ENCODE measurements around the gene GPR137B. TPM values are rescaled to one million over a fixed set of nuclear protein-coding genes. Genes with fewer than 3 reads are reported as not detected.

The GPR137B gene
- total and polyA plus RNA-seq, 2 of the 13 experiments (the other 11 are each of a cell fraction or from before 2014, with no cell fraction given) = 0.31 to 0.41 TPM

DNA sequence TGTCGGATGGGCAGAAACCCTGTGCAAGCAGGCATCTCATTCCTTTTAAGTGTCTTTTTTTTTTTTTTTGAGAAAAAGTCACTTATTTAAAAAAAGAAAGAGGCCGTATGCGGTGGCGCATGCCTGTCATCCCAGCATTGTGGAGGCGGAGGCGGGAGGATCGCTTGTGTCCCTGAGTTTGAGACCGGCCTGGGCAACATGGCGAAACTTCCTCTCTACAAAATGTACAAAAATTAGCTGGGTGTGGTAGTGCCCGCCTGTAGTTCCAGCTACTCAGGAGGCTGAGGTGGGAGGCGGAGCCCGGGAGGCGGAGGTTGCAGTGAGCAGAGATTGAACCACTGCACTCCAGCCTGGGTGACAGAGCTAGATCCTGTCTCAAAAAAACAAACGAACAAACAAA lies 1.7 kb downstream of the GPR137B start (continued):
- TF ChIP-seq, protein P1, sequence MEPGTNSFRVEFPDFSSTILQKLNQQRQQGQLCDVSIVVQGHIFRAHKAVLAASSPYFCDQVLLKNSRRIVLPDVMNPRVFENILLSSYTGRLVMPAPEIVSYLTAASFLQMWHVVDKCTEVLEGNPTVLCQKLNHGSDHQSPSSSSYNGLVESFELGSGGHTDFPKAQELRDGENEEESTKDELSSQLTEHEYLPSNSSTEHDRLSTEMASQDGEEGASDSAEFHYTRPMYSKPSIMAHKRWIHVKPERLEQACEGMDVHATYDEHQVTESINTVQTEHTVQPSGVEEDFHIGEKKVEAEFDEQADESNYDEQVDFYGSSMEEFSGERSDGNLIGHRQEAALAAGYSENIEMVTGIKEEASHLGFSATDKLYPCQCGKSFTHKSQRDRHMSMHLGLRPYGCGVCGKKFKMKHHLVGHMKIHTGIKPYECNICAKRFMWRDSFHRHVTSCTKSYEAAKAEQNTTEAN (CRISPR knock-in tag; conservative IDR thresholded peaks at IDR 0.05) = no peak
- no peak for TF ChIP-seq ZFP82 (CRISPR knock-in tag; IDR thresholded peaks at IDR 0.05; ENCODE audit: borderline replicate concordance)
- TF ChIP-seq ZNF749 (CRISPR knock-in tag; IDR thresholded peaks at IDR 0.05; ENCODE audit: borderline replicate concordance) = no peak
- no peak for TF ChIP-seq ZNF83 (CRISPR knock-in tag; IDR thresholded peaks at IDR 0.05; ENCODE audit: borderline replicate concordance)
- no peak for TF ChIP-seq ZC3H4 (CRISPR knock-in tag; IDR thresholded peaks at IDR 0.05; ENCODE audit: borderline replicate concordance)
- TF ChIP-seq MIER3 (CRISPR knock-in tag; IDR thresholded peaks at IDR 0.05; ENCODE audit: borderline replicate concordance) = no peak
- no peak for TF ChIP-seq STAG1 (CRISPR knock-in tag; IDR thresholded peaks at IDR 0.05)
- TF ChIP-seq RBAK (CRISPR knock-in tag; IDR thresholded peaks at IDR 0.05) = no peak
- TF ChIP-seq GMEB1 (CRISPR knock-in tag; IDR thresholded peaks at IDR 0.05; ENCODE audit: borderline replicate concordance) = no peak
- TF ChIP-seq CEBPB (IDR thresholded peaks at IDR 0.05; ENCODE audit: borderline replicate concordance, low read depth, low read length) = no peak
- no peak for TF ChIP-seq AKAP8 (CRISPR knock-in tag; IDR thresholded peaks at IDR 0.05)

Measured in HepG2 (cell line).